Measurements from ENCODE around the gene MAP3K2.
"Not testable (repeated sequence)": the region's sequence is repeated elsewhere in the genome, so short reads cannot be mapped to it uniquely, and the experiment has no call there.

Gene MAP3K2

GRCh38 chr2:127421116-127421800 is 33.5 kb upstream of the MAP3K2 start:
- no peak for DNase-seq

- no peak for DNase-seq
Observed at GRCh38 chr2:127420039-127420864, 32.5 kb upstream of the MAP3K2 start.

- DNase-seq: no peak
Observed at GRCh38 chr2:127419448-127420038, 31.8 kb upstream of the MAP3K2 start.

GRCh38 chr2:127419112-127419430 is 31.3 kb upstream of the MAP3K2 start:
- DNase-seq: no peak

- no peak for DNase-seq
Observed at GRCh38 chr2:127418300-127419111, 30.7 kb upstream of the MAP3K2 start, which contains the start of gene PROC. Gene PROC (plus strand): TSS chr2:127418427. CDS start chr2:127419943, 1,516 bp downstream.

GRCh38 chr2:127417406-127417805 is 29.6 kb upstream of the MAP3K2 start:
- DNase-seq: no peak

GRCh38 chr2:127416506-127417001 is 28.8 kb upstream of the MAP3K2 start:
- DNase-seq: no peak

GRCh38 chr2:127415593-127416505 is 28.1 kb upstream of the MAP3K2 start:
- peak; percentile 64 for DNase-seq

- DNase-seq: no peak
Observed at GRCh38 chr2:127414638-127415592, 27.1 kb upstream of the MAP3K2 start.

- DNase-seq: no peak
Observed at GRCh38 chr2:127413782-127414637, 26.2 kb upstream of the MAP3K2 start.

GRCh38 chr2:127413200-127413599 is 25.4 kb upstream of the MAP3K2 start:
- DNase-seq: no peak

- no peak for DNase-seq
Observed at GRCh38 chr2:127411653-127412369, 24.0 kb upstream of the MAP3K2 start.

GRCh38 chr2:127410871-127411652 is 23.3 kb upstream of the MAP3K2 start:
- no peak for DNase-seq

GRCh38 chr2:127409716-127410115 is 21.9 kb upstream of the MAP3K2 start:
- not testable (repeated sequence) for DNase-seq

- no peak for DNase-seq
Observed at GRCh38 chr2:127408807-127409099, 21.0 kb upstream of the MAP3K2 start.

GRCh38 chr2:127408004-127408806 is 20.4 kb upstream of the MAP3K2 start:
- peak; percentile 59 for DNase-seq

GRCh38 chr2:127407661-127408003 is 19.9 kb upstream of the MAP3K2 start:
- no peak for DNase-seq

All from NCI-H526 treated with DMSO at 0.1 percent for 48 hours (cell line).